Left colon (tissue), 2 donors: ENCODE results near the gene SLC22A4. TPM values are rescaled to one million over a fixed set of nuclear protein-coding genes. Genes with fewer than 3 reads are reported as not detected.

Experiments
- ATAC-seq: fragments of 200-7000 bp; cut with Tn5 transposase; one replicate; pipeline ENCODE4 v1.9.1; 2020; ENCODE audit warnings: mild to moderate bottlenecking, moderate library complexity
- DNase-seq, 2 donors: peaks; one replicate each; pipeline ENCODE4 v3.0.0-alpha.2; 2020
- intact Hi-C, 2 donors: fragments of 100-400 bp; cut with DNase I in 1 of 2; cut with micrococcal nuclease in 1 of 2; formaldehyde crosslinking; loops; one replicate each; pipeline versions ENCODE4 v1.11.2 to v1.14.0; 2022; cut with DNase I, micrococcal nuclease
- total RNA-seq, 2 donors: library from RNA; stranded (reverse); fragmentation: NEBNext Ultra II Directional; extraction: Animal tissue kit (Norgen Biotek cat#: 25700); gene quantifications; one replicate each; pipeline ENCODE4 v1.2.1, GENCODE V29; 2021
- donor health status: DM: no; HTN: no; CAD: no.
- donor health status: DM: yes; HTN: yes; CAD: no.

The SLC22A4 gene
- total RNA-seq, 2 donors from 2014 or later = 3.8 to 7.3 TPM

DNA sequence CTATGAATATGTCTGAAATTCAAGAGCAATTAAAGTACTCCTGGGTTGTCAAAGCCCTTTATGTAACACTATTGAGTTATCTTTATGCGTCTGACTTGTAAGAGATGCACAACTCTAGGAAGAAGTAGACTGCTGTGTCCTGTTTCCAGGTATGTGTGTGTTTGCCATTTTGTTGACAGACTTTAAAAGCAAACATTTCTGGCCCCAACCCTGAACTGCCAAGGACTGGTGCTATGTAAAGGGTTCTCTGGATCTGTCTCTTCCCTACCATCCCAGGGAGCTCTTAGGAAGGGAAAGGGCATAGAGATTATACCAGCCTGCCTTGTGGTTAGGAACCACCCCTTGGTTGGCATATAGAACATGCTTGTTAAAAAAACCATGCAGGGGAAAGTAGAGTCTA, 87.4 kb downstream of the SLC22A4 start:
- intact Hi-C loops = loop anchor here (10.0 kb wide), 2 partner anchors 423 to 443 kb away; no protein-coding TSS in a partner anchor
- ATAC-seq = no peak
- no peak for DNase-seq

DNA sequence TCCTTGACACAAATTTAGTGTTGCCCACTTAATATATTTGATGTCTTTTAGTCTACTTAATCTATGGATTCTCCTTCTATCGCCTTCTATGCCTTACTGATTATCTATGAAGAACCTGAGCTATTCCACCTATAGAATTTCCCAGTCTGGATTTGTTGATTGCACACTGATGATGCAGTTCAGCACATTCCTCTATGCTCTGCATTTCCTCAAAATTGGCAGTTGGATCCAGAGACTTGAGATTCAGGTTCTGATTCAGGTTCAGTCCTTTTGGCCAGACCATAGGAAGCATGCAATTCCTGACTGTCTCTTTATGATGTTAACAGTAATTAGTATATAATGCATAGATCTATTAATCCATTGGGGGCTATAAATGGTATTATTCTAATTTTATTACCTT, 89.1 kb downstream of the SLC22A4 start:
- ATAC-seq = no peak
- intact Hi-C loops = loop anchor here (10.0 kb wide), 2 partner anchors 422 to 442 kb away; no protein-coding TSS in a partner anchor
- no peak for DNase-seq

DNA sequence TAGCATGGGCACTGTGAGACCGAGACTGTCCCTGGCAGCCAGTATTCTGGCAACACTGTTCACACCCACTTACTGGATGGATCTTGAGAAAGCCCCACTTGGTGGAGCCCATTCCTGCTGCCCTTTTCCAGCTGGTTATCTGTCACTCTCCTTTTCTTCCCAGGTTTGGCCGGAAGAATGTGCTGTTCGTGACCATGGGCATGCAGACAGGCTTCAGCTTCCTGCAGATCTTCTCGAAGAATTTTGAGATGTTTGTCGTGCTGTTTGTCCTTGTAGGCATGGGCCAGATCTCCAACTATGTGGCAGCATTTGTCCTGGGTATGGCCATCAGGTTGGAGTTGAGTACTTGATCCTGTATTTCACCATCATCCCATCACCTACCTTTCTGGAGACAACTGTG, 89.8 kb downstream of the SLC22A4 start:
- intact Hi-C loops = loop anchor here (10.0 kb wide), 2 partner anchors 421 to 441 kb away; no protein-coding TSS in a partner anchor
- ATAC-seq (no peak), DNase-seq (no peak)

DNA sequence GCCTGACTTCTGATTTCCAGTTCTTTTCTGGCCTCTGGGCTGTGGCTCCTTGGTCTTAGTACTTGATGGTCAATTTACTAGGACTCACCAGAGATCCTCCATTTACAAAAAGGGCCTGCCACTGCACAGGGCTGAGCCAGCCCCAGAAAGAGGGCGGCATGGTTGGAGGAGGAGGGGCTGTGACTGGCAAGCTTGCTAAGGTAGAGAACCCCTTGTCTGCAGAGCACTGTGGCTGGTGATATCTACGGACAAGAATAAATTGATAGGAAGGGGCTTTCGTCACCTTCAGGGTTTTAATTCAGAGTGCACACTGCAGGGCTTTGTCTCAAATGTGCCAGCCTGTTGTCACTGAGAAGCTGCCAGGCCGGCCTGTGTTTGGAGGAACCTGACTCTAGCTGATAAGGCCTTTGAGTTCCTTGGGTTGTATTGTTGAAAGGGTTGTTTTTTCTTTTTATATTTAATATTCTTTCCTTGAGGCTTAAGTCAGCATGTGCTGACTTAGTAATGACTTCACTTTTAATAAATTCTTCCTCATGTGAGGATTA, 90.4 kb downstream of the SLC22A4 start:
- intact Hi-C loops = loop anchor here (10.0 kb wide), 2 partner anchors 420 to 440 kb away; no protein-coding TSS in a partner anchor
- ATAC-seq = no peak
- DNase-seq = no peak

DNA sequence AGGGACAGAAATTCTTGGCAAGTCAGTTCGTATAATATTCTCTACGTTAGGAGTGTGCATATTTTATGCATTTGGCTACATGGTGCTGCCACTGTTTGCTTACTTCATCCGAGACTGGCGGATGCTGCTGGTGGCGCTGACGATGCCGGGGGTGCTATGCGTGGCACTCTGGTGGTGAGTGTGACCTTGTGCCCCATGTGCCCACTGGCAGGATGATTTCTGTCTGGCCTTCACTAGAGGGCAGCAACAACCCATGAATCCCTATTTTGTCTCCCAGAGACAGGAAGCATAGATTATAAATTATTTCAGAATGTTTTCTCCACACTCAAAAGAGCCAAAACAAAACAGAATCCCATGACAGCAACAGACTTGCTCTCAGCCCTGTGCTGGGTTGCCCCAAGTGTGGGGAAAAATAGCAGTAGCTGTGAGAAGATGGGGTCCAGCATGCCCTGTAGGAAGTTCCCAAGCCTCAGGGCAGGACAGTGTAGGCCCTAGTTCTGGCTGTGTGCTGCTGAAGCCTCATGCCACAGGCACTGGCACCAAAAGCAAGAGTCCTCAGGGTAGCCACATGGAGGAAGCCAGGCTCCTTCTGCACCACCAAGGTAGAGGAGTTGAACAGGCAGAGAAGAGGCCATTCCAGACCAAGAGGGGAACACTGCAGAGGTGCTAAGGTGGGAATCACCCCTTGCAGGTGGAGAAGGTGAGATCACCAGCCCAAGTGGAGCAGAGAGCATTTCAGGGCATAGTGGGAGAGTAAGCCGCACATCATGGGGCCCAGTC, 91.3 kb downstream of the SLC22A4 start:
- intact Hi-C loops = loop anchor here (2.0 to 10.0 kb wide), 3 partner anchors 115 to 439 kb away; no protein-coding TSS in a partner anchor
- DNase-seq = peak; percentile 57 to 58
- ATAC-seq = peak; percentile 52

DNA sequence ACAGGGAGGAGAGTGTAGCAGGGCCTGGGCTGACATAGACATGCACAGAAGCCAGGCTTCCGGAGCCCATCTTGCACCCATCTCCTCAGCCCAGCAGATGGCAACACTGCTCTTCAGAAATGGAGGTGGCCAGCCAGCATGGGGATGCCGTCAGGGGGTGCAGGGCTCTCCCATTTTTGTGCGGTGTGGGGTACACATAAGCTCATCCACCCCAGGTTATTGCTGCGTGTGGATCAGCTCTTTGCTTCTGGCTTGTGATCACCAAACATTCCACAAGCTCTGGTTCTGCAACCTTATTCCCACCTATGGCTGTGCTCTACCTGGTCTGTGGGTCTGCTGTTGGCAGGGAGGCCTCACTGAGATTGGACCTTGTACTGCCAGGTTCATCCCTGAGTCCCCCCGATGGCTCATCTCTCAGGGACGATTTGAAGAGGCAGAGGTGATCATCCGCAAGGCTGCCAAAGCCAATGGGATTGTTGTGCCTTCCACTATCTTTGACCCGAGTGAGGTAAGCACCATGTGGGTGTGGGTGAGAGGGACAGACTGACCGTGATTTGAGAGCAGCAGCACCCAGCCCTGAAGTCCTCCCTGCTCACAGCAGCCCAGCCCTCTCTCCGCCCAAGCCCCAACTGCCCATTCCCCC, 92.6 kb downstream of the SLC22A4 start:
- peak; percentile 80 to 81 for DNase-seq
- intact Hi-C loops = loop anchor here (2.0 to 10.0 kb wide), 3 partner anchors 114 to 438 kb away; no protein-coding TSS in a partner anchor
- peak; percentile 78 for ATAC-seq

DNA sequence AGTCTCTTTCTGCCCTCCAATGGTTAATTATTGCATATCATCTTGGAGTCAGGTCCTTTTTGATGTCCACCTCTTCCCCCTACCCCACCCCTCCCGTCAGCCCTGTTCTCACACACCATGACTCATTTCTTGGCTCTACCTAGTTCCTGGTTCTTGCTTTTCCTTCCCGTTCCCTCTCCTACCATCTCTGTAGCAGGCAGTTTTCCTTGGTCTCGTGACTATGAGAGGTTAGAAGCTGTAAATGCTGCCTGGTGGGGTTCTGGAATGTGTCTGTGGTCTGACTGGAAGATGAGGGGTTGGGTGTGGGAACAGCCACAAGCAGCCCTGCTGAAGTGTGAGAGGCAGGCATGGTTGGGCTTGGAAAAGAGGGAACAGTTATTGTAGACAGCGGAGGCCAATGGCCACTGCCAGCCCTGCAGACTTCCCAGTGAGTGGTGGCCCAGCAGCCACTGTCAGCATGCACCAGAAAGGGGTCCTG, 93.5 kb downstream of the SLC22A4 start:
- peak; percentile 46 to 86 for DNase-seq
- ATAC-seq = peak; percentile 87
- intact Hi-C loops = loop anchor here (2.0 to 10.0 kb wide), 3 partner anchors 113 to 437 kb away; no protein-coding TSS in a partner anchor

DNA sequence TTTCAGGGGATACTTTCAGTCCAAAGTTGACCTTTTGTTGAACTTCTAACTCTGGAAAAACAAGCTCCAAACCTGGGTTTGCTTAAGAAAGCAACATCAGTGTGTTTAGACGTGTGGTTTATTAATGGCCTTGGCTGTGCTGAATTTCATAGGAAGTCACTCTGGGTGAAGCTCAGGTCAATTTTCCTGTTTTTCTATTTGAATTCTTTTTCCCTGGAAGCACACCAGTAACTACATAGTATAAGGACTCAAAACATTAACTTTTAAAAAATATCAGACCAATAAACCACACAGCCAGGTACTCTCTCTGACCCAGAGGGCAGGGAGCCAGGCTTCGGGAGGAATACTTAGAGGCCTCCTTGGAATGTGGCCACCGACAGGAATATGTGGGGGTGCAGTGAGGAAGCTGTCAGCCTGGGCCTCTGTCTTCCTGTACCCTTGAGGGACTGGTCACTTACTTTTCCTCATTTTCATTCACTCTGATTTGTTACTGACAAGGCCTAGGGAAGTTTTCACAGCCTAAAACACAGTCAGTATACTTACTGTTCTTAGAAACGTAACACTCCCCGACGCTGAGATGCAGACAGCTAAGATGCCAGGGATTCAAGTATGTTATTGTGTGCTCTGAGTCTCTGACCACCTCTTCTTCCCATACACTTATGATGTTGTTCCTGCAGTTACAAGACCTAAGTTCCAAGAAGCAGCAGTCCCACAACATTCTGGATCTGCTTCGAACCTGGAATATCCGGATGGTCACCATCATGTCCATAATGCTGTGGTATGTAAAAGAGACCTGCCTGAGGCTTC, 94.3 kb downstream of the SLC22A4 start:
- intact Hi-C loops = loop anchor here (10.0 kb wide), 2 partner anchors 416 to 436 kb away; no protein-coding TSS in a partner anchor
- peak; percentile 45 to 54 for DNase-seq
- ATAC-seq = no peak

DNA sequence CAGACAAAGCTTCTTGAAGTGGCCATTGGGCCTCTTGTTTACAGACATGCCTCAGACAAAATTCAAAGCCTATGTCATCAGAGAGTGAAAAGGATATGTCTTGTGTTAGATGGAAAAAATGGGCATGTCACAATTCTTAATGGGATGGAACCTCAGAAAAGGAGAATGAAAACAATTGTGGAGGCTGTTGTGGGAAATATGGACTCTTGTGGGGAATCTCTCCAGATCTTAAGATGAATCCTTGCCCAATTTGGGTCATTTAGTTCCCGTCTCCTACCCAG, 94.8 kb downstream of the SLC22A4 start:
- DNase-seq (no peak), ATAC-seq (no peak)
- intact Hi-C loops = loop anchor here (10.0 kb wide), 2 partner anchors 416 to 436 kb away; no protein-coding TSS in a partner anchor

DNA sequence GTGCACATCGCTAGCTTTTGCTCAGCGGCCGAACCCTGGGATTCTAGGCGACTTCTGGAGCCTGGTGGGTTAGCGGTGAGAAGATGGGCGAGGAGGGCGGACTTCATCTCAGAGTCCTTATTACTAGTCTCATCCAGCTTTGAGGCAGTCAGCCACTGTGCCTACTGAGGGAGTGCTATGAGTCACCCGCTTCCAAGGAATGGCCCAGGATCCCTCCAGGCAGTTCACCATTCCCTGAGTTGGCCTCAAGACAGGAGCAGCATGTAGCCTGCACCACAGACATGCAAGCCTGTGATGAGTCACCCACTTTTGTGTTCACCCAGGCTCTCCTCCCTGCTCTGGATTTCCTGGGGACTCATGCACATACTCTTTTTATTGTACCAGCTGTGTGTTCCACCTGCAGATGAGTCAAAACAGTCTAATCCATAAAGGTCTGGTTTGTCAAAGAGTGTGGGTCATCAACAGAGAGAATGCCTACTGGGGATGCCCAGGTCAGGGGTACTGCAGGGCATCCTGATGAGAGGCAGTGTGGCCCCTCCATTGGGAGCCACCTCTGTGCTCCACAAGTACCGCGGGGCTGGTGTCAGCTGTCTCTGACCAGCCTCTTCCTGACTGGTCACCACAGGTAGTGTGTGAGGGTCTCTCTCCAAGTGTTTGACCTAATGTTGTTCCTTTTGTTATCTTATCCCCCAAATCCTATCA, 95.5 kb downstream of the SLC22A4 start:
- DNase-seq (peak in 1 of 2 donors; percentile 79), ATAC-seq (peak; percentile 9)
- intact Hi-C loops = loop anchor here (10.0 kb wide), 2 partner anchors 415 to 435 kb away; no protein-coding TSS in a partner anchor

DNA sequence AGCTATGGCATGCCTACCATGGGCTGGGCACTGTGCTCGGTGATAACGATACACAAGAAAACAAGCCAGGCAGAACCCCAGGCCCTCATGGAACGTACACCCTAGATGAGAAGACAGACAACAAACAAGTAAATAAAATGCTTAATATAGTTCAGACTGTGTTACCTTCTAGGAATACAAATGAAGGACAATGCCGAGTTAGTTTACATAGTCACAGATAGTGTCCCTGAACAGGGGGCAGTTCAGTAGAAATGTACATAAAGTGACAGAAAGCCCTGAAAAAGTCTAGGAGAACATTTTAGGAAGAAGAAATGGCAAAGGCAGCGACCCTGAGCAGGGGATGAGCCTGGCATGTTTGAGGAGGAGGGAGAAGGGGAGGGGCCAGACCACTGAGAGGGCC, 97.1 kb downstream of the SLC22A4 start:
- ATAC-seq (no peak), DNase-seq (no peak)
- intact Hi-C loops = no loop called here

DNA sequence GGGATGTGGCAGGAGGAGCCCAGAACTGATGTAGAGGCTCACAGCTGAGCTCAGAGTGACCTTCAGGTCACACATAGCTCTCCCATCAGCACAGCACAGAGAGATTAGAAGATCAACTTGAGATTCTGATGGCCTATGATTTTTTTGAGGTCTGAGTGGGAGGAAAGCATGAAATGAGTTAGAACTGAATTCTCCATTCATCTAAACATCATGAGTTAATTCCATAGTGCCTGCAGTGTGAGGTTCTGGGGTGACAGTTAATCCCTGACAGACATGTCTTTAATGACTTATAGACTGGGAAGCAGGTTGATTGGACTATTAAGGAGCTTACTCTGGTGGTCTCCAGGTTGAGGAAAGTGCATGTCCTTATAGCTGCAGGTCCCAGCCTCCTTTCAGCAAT, 97.7 kb downstream of the SLC22A4 start:
- no peak for ATAC-seq
- intact Hi-C loops = no loop called here
- no peak for DNase-seq

DNA sequence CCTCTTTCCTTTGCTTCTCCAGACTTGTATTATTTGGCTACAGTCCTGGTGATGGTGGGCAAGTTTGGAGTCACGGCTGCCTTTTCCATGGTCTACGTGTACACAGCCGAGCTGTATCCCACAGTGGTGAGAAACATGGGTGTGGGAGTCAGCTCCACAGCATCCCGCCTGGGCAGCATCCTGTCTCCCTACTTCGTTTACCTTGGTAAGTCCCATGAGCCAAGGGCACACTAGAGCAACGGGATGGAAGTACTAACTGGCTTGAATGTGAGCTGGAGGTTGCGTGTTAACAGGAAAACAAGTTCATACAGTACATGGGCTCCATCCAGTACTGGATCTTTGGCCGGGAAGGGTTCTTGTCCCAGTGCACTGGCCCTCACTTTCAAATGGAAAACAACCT, 98.2 kb downstream of the SLC22A4 start:
- no peak for DNase-seq
- intact Hi-C loops = no loop called here
- no peak for ATAC-seq

DNA sequence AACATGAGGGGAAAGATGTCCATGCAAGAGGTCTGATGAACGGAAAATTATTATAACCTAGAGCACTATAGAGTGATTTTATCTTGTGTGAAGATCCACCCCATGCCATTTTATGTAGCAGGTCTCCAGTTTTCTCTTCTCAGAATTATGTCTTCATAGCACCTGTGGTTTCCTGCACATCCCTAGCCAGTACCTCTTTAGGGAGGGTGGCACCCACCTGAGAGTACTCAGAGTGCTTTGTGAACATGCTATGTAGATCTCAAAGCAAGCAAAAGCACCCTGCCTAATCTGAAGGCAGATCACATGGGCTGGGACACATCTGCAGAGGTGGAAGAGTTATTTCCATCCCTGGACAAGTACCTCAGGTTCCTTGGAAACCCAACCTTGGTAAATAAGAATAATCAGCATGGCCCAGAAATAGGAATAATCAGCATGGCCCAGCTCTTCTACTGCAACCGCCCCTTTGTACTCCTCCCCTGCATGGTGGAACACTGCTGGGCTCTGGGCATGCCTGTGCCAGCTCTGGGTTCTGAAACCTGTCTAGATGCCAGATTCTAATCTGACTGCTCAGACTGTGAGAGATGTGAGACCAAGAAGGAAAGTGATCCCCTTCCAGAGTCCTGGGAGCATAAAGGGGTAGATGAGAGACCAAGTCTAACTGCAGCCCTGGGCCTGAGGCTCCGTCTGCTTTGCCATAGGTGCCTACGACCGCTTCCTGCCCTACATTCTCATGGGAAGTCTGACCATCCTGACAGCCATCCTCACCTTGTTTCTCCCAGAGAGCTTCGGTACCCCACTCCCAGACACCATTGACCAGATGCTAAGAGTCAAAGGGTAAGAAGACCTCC, 99.0 kb downstream of the SLC22A4 start:
- ATAC-seq (no peak), DNase-seq (no peak)
- intact Hi-C loops = no loop called here
